ENCODE measurements around the gene STRIP2. TPM values are rescaled to one million over a fixed set of nuclear protein-coding genes. Genes with fewer than 3 reads are reported as not detected.
"Not testable (repeated sequence)": the region's sequence is repeated elsewhere in the genome, so short reads cannot be mapped to it uniquely, and the experiment has no call there.

Gene STRIP2
- total RNA-seq, 1 experiment from 2014 or later: 9.9 TPM

DNA sequence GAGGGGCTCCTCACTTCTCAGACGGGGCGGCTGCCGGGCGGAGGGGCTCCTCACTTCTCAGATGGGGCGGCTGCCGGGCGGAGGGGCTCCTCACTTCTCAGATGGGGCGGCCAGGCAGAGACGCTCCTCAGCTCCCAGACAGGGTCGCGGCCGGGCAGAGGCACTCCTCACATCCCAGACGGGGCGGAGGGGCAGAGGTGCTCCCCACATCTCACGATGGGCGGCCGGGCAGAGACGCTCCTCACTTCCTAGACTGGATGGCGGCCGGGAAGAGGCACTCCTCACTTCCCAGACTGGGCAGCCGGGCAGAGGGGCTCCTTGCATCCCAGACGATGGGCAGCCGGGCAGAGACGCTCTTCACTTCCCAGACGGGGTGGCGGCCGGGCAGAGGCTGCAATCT is 42.2 kb downstream of the STRIP2 start:
- H3K79me1 ChIP-seq (ENCODE audit: insufficient read depth, low read depth, low read length, poor library complexity, severe bottlenecking); H3K4me2 ChIP-seq (ENCODE audit: insufficient read depth, insufficient read length, low read length); H3K4ac ChIP-seq (ENCODE audit: low read depth, low read length); H3K4me1 ChIP-seq (ENCODE audit: insufficient read depth, low read length); H3K14ac ChIP-seq (ENCODE audit: insufficient read depth, low read length); H4K5ac ChIP-seq (ENCODE audit: insufficient read length, low read depth, low read length); H3K27ac Mint-ChIP-seq; H3K4me3 Mint-ChIP-seq; H2BK12ac ChIP-seq (ENCODE audit: insufficient read length, low read depth, low read length); H4K91ac ChIP-seq (ENCODE audit: insufficient read length, low read depth, low read length); DNase-seq; H3K9me3 ChIP-seq (ENCODE audit: control insufficient read depth, low read depth, low read length); H4K20me1 ChIP-seq (ENCODE audit: control insufficient read depth, insufficient read depth, insufficient read length); H3K23me2 ChIP-seq (ENCODE audit: insufficient read length, low read depth, low read length, poor library complexity, severe bottlenecking); H2AK5ac ChIP-seq (ENCODE audit: insufficient read length, low read length); H3K79me2 ChIP-seq (ENCODE audit: insufficient read depth, low read length); H2BK120ac ChIP-seq (ENCODE audit: low read depth, low read length, poor library complexity, severe bottlenecking); H4K8ac ChIP-seq (replicated peaks; ENCODE audit: insufficient read length, low read depth, low read length); H3K18ac ChIP-seq (ENCODE audit: insufficient read length, low read depth, low read length); H3K9ac ChIP-seq (ENCODE audit: extremely low read depth, insufficient read length, low read length); H3K27me3 Mint-ChIP-seq (ENCODE audit: low read depth); H3K56ac ChIP-seq (ENCODE audit: insufficient read length, low read depth, low read length); H2BK15ac ChIP-seq (ENCODE audit: low read depth, low read length); H2BK20ac ChIP-seq (ENCODE audit: low read depth, low read length, poor library complexity, severe bottlenecking); H3K27me3 ChIP-seq (ENCODE audit: insufficient read depth, low read length); H3K27ac ChIP-seq (ENCODE audit: insufficient read length, low read depth, low read length); H2AFZ ChIP-seq (ENCODE audit: low read length); H2BK5ac ChIP-seq (ENCODE audit: insufficient read length, low read length); H3T11ph ChIP-seq (ENCODE audit: low read length); H3K23ac ChIP-seq (ENCODE audit: insufficient read length, low read depth, low read length); H3K4me1 Mint-ChIP-seq: not testable (repeated sequence)
- H3K9me3 Mint-ChIP-seq: peaks cover 15 to 20% of the 10 kb centered on the region in 2 experiments
- peaks cover 28 to 34% (median 32%) of the 10 kb centered on the region in 3 experiments for H3K36me3 Mint-ChIP-seq (ENCODE audit: insufficient read depth in 1 of 3, low read depth in 3 of 3)
- no CpG with 5 or more reads among the region's 27 CpGs for WGBS (ENCODE audit: extremely low coverage, insufficient read length, low lambda C conversion rate)
